ENCODE measurements around the gene VAMP2.

VAMP2 gene

DNA sequence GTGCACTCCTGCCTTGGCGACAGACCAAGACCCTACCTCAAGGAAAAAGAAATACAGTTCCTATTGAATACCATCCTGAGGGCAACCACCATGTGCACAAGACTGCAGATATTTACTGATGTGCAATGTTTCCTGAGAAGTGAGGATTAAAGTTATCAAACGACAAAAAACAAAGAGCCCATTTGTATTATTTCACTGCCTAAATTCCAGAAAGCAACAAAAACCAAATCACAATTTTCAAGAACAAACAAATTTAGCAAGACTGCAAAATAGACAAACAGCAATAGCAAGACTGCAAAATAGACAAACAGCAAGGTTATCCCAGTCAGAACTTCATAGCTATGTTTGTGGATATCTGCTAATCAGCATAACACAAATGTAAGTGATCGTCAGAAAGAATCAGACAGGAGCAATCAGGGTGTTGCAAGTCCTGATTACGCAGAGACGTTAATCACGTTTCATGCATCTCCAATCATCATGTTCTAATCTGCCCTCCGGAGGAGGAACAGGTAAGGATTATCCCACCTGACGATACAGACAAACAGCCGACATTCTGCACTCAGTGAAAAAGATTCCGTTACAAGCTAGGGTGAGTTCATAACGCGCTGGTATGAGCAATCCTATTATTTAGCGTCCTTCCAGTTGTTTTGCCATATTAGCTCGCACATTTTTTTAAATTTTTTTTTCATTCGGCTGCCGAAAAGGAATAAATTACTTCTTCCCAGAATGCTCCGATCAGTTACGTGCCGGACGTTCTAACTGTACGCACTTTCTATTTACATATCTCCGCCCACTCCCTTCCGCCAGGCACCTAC lies 10.5 kb upstream of the VAMP2 start (continued):
- TF ChIP-seq, protein P1, sequence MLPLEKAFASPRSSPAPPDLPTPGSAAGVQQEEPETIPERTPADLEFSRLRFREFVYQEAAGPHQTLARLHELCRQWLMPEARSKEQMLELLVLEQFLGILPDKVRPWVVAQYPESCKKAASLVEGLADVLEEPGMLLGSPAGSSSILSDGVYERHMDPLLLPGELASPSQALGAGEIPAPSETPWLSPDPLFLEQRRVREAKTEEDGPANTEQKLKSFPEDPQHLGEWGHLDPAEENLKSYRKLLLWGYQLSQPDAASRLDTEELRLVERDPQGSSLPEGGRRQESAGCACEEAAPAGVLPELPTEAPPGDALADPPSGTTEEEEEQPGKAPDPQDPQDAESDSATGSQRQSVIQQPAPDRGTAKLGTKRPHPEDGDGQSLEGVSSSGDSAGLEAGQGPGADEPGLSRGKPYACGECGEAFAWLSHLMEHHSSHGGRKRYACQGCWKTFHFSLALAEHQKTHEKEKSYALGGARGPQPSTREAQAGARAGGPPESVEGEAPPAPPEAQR (tag by site-specific recombination; IDR thresholded peaks at IDR 0.05), result peak; percentile 95
- no peak for TF ChIP-seq ZNF302 (tag by site-specific recombination; IDR thresholded peaks at IDR 0.05; ENCODE audit: low read depth)
- TF ChIP-seq TRIM28 (IDR thresholded peaks at IDR 0.05; ENCODE audit: borderline replicate concordance, low read length), result peak; percentile 86; the same call in 1 of the 2 replicates
- TF ChIP-seq, protein P2, sequence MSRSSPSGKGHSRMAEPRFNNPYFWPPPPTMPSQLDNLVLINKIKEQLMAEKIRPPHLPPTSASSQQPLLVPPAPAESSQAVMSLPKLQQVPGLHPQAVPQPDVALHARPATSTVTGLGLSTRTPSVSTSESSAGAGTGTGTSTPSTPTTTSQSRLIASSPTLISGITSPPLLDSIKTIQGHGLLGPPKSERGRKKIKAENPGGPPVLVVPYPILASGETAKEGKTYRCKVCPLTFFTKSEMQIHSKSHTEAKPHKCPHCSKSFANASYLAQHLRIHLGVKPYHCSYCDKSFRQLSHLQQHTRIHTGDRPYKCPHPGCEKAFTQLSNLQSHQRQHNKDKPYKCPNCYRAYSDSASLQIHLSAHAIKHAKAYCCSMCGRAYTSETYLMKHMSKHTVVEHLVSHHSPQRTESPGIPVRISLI (tag by site-specific recombination; IDR thresholded peaks at IDR 0.05), result peak; percentile 78; the same call in 1 of the 2 replicates
- no peak for TF ChIP-seq ZNF292 (tag by site-specific recombination; IDR thresholded peaks at IDR 0.05; ENCODE audit: borderline replicate concordance, low read depth)
- TF ChIP-seq, protein P3, sequence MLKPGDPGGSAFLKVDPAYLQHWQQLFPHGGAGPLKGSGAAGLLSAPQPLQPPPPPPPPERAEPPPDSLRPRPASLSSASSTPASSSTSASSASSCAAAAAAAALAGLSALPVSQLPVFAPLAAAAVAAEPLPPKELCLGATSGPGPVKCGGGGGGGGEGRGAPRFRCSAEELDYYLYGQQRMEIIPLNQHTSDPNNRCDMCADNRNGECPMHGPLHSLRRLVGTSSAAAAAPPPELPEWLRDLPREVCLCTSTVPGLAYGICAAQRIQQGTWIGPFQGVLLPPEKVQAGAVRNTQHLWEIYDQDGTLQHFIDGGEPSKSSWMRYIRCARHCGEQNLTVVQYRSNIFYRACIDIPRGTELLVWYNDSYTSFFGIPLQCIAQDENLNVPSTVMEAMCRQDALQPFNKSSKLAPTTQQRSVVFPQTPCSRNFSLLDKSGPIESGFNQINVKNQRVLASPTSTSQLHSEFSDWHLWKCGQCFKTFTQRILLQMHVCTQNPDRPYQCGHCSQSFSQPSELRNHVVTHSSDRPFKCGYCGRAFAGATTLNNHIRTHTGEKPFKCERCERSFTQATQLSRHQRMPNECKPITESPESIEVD (tag by site-specific recombination; IDR thresholded peaks at IDR 0.05), result peak; percentile 98
- peak; percentile 95 for TF ChIP-seq ZNF76 (tag by site-specific recombination; IDR thresholded peaks at IDR 0.05; ENCODE audit: borderline replicate concordance, low read depth)
- TF ChIP-seq, protein P4, sequence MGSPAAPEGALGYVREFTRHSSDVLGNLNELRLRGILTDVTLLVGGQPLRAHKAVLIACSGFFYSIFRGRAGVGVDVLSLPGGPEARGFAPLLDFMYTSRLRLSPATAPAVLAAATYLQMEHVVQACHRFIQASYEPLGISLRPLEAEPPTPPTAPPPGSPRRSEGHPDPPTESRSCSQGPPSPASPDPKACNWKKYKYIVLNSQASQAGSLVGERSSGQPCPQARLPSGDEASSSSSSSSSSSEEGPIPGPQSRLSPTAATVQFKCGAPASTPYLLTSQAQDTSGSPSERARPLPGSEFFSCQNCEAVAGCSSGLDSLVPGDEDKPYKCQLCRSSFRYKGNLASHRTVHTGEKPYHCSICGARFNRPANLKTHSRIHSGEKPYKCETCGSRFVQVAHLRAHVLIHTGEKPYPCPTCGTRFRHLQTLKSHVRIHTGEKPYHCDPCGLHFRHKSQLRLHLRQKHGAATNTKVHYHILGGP (tag by site-specific recombination; IDR thresholded peaks at IDR 0.05), result peak; percentile 95
- TF ChIP-seq GLIS1 (tag by site-specific recombination; IDR thresholded peaks at IDR 0.05), result peak; percentile 37; the same call in 1 of the 2 replicates
- peak; percentile 42; the same call in 1 of the 2 replicates for TF ChIP-seq ZFHX2 (tag by site-specific recombination; conservative IDR thresholded peaks at IDR 0.05)
- TF ChIP-seq, protein P5, sequence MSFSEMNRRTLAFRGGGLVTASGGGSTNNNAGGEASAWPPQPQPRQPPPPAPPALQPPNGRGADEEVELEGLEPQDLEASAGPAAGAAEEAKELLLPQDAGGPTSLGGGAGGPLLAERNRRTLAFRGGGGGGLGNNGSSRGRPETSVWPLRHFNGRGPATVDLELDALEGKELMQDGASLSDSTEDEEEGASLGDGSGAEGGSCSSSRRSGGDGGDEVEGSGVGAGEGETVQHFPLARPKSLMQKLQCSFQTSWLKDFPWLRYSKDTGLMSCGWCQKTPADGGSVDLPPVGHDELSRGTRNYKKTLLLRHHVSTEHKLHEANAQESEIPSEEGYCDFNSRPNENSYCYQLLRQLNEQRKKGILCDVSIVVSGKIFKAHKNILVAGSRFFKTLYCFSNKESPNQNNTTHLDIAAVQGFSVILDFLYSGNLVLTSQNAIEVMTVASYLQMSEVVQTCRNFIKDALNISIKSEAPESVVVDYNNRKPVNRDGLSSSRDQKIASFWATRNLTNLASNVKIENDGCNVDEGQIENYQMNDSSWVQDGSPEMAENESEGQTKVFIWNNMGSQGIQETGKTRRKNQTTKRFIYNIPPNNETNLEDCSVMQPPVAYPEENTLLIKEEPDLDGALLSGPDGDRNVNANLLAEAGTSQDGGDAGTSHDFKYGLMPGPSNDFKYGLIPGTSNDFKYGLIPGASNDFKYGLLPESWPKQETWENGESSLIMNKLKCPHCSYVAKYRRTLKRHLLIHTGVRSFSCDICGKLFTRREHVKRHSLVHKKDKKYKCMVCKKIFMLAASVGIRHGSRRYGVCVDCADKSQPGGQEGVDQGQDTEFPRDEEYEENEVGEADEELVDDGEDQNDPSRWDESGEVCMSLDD (tag by site-specific recombination; IDR thresholded peaks at IDR 0.05), result peak; percentile 39; the same call in 1 of the 2 replicates
- TF ChIP-seq ZNF623 (tag by site-specific recombination; IDR thresholded peaks at IDR 0.05), result peak; percentile 26
- peak; percentile 39; the same call in 1 of the 2 replicates for TF ChIP-seq OSR2 (tag by site-specific recombination; IDR thresholded peaks at IDR 0.05)
- TF ChIP-seq ZNF561 (tag by site-specific recombination; IDR thresholded peaks at IDR 0.05; ENCODE audit: borderline replicate concordance), result peak; percentile 75; the same call in 1 of the 2 replicates
- TF ChIP-seq ZNF610 (tag by site-specific recombination; IDR thresholded peaks at IDR 0.05; ENCODE audit: borderline replicate concordance), result peak; percentile 55; the same call in 1 of the 2 replicates
- TF ChIP-seq, protein P6, sequence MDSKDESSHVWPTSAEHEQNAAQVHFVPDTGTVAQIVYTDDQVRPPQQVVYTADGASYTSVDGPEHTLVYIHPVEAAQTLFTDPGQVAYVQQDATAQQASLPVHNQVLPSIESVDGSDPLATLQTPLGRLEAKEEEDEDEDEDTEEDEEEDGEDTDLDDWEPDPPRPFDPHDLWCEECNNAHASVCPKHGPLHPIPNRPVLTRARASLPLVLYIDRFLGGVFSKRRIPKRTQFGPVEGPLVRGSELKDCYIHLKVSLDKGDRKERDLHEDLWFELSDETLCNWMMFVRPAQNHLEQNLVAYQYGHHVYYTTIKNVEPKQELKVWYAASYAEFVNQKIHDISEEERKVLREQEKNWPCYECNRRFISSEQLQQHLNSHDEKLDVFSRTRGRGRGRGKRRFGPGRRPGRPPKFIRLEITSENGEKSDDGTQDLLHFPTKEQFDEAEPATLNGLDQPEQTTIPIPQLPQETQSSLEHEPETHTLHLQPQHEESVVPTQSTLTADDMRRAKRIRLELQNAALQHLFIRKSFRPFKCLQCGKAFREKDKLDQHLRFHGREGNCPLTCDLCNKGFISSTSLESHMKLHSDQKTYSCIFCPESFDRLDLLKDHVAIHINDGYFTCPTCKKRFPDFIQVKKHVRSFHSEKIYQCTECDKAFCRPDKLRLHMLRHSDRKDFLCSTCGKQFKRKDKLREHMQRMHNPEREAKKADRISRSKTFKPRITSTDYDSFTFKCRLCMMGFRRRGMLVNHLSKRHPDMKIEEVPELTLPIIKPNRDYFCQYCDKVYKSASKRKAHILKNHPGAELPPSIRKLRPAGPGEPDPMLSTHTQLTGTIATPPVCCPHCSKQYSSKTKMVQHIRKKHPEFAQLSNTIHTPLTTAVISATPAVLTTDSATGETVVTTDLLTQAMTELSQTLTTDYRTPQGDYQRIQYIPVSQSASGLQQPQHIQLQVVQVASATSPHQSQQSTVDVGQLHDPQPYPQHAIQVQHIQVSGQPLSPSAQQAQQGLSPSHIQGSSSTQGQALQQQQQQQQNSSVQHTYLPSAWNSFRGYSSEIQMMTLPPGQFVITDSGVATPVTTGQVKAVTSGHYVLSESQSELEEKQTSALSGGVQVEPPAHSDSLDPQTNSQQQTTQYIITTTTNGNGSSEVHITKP (tag by site-specific recombination; IDR thresholded peaks at IDR 0.05), result peak; percentile 84
- TF ChIP-seq, protein P7, sequence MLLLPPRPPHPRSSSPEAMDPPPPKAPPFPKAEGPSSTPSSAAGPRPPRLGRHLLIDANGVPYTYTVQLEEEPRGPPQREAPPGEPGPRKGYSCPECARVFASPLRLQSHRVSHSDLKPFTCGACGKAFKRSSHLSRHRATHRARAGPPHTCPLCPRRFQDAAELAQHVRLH (tag by site-specific recombination; IDR thresholded peaks at IDR 0.05), result peak; percentile 92
- peak; percentile 88 for TF ChIP-seq ZFP37 (tag by site-specific recombination; IDR thresholded peaks at IDR 0.05)
- TF ChIP-seq ZFP3 (tag by site-specific recombination; IDR thresholded peaks at IDR 0.05; ENCODE audit: low read depth), result no peak
- TF ChIP-seq, protein P8, sequence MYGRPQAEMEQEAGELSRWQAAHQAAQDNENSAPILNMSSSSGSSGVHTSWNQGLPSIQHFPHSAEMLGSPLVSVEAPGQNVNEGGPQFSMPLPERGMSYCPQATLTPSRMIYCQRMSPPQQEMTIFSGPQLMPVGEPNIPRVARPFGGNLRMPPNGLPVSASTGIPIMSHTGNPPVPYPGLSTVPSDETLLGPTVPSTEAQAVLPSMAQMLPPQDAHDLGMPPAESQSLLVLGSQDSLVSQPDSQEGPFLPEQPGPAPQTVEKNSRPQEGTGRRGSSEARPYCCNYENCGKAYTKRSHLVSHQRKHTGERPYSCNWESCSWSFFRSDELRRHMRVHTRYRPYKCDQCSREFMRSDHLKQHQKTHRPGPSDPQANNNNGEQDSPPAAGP (tag by site-specific recombination; IDR thresholded peaks at IDR 0.05), result peak; percentile 83
- 0 out of 2 replicates have a peak, but pooled peaks have one; percentile 32 for TF ChIP-seq ZNF433 (tag by site-specific recombination; IDR thresholded peaks at IDR 0.05; ENCODE audit: low read depth)
- TF ChIP-seq ZNF843 (tag by site-specific recombination; IDR thresholded peaks at IDR 0.05), result peak; percentile 90
- peak; percentile 61; the same call in 1 of the 2 replicates for TF ChIP-seq KLF7 (tag by site-specific recombination; IDR thresholded peaks at IDR 0.05; ENCODE audit: borderline replicate concordance)
- TF ChIP-seq KLF16 (tag by site-specific recombination; IDR thresholded peaks at IDR 0.05), result peak; percentile 91

Measured in HEK293 (cell line).